Measurements from ENCODE around the gene COMP.

COMP gene

DNA sequence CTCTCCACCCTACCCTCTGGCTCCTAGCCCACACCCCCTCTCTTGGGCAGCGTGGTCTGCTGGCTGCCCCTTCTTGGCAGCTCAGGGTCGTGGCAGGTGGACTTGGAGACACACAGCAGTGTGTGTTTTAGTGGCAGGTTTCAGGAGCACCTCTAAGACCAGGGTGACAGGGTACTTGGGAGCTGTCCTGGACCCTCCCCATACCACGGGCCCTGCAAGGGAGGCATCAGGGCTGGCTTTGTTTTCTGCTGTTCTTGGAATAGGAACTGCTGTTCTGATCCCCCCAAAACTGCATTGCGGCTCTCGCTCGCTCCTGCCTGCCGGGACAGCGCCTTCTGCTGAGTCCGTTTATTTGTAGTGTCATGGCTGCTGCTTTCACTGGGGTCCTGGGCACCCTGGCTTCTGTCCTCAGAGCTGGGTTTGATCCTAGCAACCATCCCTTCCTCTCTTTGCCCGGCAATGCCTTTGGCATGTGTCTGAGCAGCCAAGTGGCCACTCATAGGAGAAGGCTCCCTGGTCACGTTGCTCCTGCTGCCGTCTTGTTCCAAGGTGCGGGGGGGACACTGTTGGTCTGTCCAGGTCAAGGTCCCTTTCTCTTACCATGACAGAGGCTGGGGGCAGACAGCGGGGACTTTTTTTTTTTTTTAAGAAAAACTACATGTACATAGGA is 12.1 kb downstream of the COMP start:
- H3K4me3 ChIP-seq (ENCODE audit: control insufficient read depth, low read depth, low read length), result no peak overlapping the region
- TF ChIP-seq, protein P1, sequence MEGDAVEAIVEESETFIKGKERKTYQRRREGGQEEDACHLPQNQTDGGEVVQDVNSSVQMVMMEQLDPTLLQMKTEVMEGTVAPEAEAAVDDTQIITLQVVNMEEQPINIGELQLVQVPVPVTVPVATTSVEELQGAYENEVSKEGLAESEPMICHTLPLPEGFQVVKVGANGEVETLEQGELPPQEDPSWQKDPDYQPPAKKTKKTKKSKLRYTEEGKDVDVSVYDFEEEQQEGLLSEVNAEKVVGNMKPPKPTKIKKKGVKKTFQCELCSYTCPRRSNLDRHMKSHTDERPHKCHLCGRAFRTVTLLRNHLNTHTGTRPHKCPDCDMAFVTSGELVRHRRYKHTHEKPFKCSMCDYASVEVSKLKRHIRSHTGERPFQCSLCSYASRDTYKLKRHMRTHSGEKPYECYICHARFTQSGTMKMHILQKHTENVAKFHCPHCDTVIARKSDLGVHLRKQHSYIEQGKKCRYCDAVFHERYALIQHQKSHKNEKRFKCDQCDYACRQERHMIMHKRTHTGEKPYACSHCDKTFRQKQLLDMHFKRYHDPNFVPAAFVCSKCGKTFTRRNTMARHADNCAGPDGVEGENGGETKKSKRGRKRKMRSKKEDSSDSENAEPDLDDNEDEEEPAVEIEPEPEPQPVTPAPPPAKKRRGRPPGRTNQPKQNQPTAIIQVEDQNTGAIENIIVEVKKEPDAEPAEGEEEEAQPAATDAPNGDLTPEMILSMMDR (IDR thresholded peaks at IDR 0.05; ENCODE audit: control insufficient read depth, insufficient read depth, low read depth, low read length, missing control alignments), result no peak

DNA sequence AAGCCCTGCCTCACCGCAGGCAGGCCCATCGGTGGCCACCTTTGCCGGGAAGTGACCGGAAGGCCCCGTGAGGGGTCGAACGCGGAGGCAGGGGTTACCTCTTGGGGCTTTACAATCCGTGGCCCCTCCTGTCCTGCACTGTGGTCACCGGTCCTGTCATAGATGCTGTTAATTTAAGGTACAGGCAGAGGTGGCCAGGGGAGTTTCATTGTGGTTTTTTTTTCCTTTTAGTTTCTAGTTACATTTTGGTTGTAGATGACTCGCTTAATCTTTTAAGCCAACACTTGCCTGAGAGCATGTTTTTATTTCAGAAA is 13.1 kb downstream of the COMP start:
- DNase-seq (ENCODE audit: low read depth), result no peak
- TF ChIP-seq, protein P1 (IDR thresholded peaks at IDR 0.05; ENCODE audit: control insufficient read depth, insufficient read depth, low read depth, low read length, missing control alignments), result no peak
- H3K4me3 ChIP-seq (ENCODE audit: control insufficient read depth, low read depth, low read length), result no peak overlapping the region

More for the DNA sequence above, 12.1 kb downstream of the COMP start:
- DNase-seq (ENCODE audit: low read depth), result no peak

DNA sequence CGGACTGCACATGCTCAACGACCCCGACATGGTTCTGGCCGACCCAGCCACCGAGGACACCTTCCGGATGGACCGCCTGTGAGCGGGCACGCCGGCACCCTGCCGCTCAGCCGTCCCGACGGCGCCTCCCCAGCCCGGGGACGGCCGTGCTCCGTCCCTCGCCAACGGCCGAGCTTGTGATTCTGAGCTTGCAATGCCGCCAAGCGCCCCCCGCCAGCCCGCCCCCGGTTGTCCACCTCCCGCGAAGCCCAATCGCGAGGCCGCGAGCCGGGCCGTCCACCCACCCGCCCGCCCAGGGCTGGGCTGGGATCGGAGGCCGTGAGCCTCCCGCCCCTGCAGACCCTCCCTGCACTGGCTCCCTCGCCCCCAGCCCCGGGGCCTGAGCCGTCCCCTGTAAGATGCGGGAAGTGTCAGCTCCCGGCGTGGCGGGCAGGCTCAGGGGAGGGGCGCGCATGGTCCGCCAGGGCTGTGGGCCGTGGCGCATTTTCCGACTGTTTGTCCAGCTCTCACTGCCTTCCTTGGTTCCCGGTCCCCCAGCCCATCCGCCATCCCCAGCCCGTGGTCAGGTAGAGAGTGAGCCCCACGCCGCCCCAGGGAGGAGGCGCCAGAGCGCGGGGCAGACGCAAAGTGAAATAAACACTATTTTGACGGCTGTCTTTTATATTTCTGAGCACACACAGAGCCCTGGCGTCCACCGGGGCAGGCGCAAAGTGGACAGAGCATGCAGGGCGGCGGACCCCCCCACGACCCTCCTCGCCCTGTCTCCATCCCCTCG is 13.6 kb downstream of the COMP start:
- TF ChIP-seq, protein P1 (IDR thresholded peaks at IDR 0.05; ENCODE audit: control insufficient read depth, insufficient read depth, low read depth, low read length, missing control alignments), result no peak

DNA sequence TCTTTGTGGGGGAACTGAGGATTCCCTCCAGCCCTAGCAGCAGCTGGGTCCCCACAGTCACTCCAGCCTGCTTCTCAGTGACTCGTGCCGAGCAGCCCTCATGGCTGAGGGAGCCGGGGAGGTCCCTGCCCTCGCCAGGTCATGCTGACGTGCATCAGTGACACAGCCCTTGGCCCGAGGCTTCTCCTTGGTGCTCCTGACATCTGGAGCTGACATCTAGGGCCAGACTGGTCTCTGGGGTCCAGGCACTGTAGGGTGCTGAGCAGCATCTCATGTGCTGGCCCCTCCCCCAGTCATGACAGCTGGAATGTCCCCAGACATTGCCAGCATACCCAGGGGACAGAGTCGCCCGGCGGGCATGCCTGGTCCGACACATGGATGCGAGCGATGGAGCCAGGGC is 14.4 kb downstream of the COMP start:
- no peak for DNase-seq (ENCODE audit: low read depth)
- no peak overlapping the region for H3K4me3 ChIP-seq (ENCODE audit: control insufficient read depth, low read depth, low read length)
- TF ChIP-seq, protein P1 (IDR thresholded peaks at IDR 0.05; ENCODE audit: control insufficient read depth, insufficient read depth, low read depth, low read length, missing control alignments), result no peak

More for the DNA sequence above, 13.6 kb downstream of the COMP start:
- no peak overlapping the region for H3K4me3 ChIP-seq (ENCODE audit: control insufficient read depth, low read depth, low read length)
- DNase-seq (ENCODE audit: low read depth), result no peak

DNA sequence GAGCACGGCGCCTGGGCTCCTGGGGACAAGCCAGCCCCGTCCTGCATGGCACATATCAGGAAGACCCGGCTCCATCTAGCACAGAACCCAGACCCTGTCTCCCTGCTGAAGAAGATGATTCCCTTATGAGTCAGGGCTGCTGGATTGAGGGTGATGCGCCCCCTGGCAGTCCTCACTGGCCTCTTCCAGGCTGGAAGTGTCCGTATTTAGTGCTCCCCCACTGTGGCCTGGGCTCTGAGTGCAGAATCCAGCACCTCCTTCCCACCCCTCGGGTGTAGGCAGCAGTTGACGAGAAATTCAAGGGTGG is 14.9 kb downstream of the COMP start:
- TF ChIP-seq, protein P1 (IDR thresholded peaks at IDR 0.05; ENCODE audit: control insufficient read depth, insufficient read depth, low read depth, low read length, missing control alignments), result peak; percentile 67
- no peak for DNase-seq (ENCODE audit: low read depth)
- no peak overlapping the region for H3K4me3 ChIP-seq (ENCODE audit: control insufficient read depth, low read depth, low read length)

DNA sequence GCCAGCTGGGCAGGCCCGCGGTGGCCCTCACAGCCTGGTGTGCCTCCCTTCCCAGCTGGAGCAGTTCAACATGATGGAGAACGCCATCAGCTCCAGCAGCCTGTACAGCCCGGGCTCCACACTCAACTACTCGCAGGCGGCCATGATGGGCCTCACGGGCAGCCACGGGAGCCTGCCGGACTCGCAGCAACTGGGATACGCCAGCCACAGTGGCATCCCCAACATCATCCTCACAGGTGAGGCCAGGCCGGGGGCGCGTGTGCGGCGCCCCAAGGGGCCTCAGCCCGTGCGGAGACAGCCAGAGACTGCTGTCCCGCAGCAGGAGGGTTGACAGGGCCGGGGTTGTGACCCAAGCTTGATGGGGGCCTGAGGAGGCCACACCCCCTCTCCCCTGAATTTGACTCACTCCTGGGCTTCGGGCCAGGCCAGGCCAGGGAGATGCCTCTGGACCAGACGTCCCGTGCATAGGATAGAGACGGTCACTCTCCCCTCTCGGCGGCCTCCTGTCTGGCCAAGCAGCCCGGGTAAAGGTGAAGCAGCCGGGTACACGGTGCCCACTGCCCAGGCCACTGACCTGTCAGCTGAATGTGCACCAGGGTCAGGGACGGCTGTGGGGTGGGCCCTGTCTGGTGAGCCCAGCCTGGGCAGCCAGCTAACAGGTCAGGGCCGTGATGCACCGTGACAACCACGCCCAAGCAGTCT is 15.4 kb downstream of the COMP start:
- TF ChIP-seq, protein P1 (IDR thresholded peaks at IDR 0.05; ENCODE audit: control insufficient read depth, insufficient read depth, low read depth, low read length, missing control alignments), result no peak
- DNase-seq (ENCODE audit: low read depth), result no peak
- H3K4me3 ChIP-seq (ENCODE audit: control insufficient read depth, low read depth, low read length), result no peak overlapping the region

Data from AG09309 (cell line).